ENCODE data around the gene FAM81A. TPM values are rescaled to one million over a fixed set of nuclear protein-coding genes. Genes with fewer than 3 reads are reported as not detected.

Gene FAM81A
- total RNA-seq: 0.08 and 0.65 TPM in 2 replicates

DNA sequence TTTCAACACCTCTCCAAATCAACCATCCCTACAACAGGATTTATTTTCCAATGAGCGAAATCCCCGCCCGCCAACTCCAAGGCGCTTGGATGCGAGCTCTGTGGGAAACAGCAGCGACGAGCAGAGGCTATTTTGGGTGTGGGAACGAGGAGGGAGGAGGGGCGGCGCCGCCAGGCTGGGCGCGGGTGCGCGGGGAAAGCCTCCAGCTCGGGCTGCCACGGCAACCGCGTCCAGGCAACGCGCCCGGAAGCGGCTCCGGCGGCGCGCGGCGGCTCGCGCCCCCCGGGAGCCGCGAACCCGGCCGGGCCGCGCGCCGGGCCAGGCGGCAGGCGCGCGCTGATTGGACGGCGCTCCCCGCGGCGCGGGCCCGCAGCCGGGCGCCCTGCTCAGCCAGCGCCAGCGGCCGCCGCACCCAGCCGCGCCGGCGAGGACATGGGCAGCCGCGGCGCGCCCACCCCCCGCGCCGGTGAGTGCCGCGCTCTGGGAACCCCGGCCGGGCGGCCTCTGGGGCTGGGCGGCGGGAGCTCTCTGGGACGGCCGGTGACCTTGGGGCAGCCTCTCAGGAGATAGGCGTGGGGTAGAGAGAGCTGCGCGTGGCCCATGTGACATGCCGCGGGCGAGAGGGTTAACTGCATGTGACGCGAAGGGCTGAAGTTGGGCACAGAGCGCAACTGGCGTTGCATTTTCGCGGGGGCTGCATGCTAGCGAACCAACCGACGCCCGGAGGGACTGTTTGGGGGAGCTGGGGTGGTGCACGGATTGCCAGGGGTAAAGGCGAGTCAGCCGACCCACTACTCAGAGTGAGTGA, at the start of gene FAM81A:
FAM81A (plus strand) TSS at position 370 of the 808 bp plus-strand sequence. CDS start 20,441 bp downstream, outside the sequence.

Other genes starting within 250 kb of the FAM81A start
- gene LDHAL6B, start 231.3 kb upstream of the FAM81A start, total RNA-seq: not detected in 2 replicates
- 32.4 and 78.9 TPM in 2 replicates for gene MYO1E, start 65.3 kb upstream of the FAM81A start, total RNA-seq
- not detected in 2 replicates for gene GCNT3, start 173.6 kb downstream of the FAM81A start, total RNA-seq
- gene GTF2A2, start 219.3 kb downstream of the FAM81A start, total RNA-seq: 35.8 and 36.7 TPM in 2 replicates